ENCODE measurements around the gene HIC1.
A peak's percentile ranks its signal among the peaks of the same experiment; 100 is the strongest.

HIC1 gene

DNA sequence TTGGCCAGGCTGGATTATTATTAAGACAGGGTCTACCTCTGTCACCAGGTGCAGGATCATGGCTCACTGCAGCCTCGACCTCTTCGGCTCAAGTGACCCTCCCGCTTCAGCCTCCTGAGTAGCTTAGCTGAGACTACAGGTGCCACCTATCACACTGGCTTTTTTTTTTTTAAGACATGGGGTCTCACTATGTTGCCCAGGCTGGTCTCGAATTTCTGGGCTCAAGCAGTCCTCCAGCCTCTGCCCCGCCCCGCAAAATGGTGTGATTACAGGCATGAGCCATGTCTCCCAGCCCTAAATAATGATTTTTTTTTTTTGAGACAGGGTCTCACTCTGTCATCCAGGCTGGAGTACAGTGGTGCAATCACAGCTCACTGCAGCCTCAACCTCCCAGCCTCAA is 7.3 kb upstream of the HIC1 start:
- no peak for DNase-seq

DNA sequence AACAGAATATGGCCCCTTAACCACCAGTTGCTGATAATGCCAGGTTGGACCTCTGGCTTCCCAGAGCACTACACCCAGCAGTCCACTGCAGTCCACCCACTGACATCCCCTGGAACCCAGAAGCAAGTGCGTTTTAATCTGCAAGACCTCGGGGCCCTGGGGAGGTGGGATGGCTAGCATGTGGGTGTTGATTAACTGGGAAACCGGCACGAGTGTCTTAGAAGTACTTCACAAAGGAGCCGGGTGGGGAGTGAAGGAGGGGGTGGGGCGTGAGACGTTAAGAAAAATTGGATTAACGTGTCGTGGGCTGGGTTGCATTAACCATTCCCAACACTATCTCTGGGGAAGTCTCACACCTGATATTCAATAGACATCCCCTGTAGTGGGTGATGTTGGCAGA is 6.1 kb upstream of the HIC1 start:
- no peak for DNase-seq

DNA sequence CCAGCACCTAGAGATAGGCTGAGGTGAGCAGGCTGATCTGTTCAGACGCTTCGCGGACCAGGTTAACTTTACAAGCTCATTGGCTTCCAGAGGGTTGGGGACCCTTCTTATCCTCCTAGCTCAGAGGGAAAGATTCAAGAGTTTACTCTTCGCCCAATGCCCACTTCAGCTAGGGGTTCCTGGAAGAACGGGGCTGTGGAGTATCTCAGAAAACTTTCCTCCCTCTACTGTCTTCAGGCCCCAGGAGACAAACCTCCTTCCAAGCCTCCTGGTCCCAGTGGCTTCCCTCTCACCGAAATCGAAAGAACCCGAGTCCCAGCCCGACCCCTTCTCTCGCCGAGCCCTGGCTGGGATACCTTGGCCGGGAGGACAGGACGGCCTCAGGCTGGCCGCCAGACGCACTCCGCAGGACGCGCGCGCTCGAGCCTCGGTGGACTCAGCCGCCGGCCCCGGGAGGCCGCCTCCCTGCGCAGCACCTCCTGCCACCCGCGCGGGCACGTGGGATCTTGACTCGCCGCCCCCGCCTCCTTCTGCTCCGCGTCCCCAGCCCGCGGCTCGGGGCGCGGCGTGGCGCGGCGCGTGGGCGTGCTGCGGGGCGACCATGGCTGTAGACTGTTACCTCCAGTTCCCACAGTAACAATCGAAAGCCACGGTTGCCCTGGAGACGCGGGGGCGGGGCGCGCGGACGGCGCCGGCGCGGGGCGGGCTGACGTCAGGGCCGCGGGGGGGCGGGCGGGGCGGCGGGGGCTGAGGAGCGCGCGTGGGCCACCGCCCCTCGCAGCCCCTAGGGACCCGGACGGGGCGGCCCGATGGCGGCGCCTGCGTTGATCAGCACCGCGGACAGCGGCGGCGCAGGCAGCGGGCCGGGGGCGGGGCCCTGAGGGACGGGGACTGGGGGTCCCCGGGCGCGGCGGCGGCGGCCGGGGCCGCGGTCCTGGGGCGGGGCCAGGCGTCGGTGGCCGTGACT is 5.3 kb upstream of the HIC1 start:
- peak; percentile 56 for DNase-seq

DNA sequence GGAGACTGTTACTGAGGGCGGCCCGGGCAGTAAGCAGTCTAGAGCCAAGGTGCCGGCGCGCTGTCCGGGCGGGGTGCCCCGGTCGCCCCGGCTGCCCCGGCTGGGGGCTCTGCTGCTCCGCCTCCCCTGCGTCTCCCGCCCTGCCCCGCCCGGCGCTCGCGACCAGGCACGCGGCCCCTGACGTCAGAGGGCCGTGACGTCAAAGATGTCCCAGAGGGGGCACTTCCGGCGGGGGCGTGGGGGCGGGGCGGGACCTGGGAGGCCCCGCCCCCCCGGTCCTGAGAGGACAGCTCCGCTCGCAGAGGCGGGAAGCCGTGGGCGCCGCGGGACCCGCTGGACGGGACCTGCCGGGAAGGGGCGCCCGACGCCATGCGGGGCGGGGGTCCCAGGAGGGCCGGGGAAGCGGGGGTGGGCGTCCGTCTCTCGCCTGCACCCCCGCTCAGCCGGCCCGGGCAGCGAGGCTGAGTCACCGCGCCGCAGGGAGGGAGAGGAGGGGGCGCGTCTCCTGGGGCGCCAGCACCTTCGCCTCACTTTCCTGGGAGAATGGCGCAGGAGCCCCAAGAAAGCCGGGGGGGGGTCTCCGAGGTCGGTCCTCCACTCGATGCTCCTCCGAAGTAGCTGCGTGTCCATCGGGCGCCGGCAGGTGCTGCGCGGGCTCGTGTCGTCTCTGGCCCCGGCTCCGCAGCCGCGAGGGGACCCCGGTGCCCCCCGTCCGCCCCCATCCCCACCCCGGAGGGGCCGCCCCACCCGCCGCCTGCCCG is 4.4 kb upstream of the HIC1 start:
- DNase-seq: peak; percentile 56

DNA sequence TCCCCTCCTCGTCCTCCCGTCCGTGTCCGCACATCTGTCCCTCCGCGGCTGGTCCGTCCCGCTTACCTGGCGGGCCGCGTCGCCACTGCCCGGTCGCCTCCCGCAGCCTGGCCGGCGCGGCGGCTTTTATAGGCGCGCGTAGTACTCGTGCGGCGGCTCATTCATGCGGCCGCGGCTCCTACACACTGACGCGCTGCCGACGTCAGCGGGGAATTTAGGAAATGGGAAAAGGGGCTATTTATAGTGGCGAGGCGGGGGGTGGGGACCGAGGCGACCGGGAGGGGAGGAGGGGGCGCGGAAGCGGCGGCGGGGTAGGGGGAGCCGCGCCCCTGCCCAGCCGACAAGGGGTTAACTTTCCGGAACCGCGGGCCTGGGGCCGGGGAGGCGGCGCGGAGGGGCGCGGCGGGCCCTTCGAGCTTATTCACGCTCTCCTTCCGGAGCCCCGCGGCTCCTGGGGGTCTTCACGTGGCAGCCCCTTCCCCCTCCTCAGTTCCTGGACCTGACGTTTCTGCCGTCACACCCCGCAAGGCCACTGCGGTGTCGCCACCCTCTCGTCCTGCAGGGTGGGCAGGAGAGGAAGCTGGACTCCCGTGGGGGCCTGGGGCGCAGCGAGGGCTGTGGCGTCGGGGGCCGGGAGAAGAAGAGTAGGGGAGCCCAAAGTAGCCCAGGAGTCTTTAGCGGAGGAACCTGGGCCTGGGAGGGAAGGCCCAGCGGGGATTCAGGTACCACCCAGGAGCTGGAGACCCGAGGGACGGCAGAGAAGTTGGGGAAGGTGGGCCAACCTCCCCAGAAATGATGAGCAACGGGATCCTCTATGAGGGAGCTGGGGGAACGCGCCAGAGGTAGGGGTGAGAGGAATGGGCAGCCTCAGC is 3.6 kb upstream of the HIC1 start:
- DNase-seq: no peak

DNA sequence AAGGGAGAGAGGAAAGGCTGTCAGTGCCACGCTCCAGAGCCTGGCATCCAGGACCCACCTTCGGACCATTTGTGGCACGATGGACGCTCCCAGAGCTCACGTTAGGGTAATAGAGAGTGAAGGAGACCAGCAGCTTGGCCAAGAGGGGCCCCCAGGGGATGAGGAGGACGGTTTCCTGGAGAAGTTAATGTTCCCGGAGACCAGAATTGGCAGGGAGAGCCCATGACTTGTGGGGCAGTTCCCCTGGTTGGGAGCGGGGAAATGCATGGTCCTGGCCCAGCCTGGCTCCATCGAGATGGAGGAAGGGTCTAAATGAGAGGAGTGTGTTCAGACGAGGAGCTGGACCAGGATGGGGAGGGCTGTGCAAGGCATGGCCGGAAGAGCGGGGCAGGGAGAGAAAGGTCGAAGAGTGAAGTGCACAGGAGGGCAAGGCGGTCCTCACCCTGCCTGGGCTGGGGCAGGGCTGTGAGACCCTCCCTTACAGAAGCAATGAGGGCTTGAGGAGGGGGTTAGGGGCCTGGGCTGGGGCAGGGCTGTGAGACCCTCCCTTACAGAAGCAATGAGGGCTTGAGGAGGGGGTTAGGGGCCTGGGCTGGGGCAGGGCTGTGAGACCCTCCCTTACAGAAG is 2.9 kb upstream of the HIC1 start:
- no peak for DNase-seq

DNA sequence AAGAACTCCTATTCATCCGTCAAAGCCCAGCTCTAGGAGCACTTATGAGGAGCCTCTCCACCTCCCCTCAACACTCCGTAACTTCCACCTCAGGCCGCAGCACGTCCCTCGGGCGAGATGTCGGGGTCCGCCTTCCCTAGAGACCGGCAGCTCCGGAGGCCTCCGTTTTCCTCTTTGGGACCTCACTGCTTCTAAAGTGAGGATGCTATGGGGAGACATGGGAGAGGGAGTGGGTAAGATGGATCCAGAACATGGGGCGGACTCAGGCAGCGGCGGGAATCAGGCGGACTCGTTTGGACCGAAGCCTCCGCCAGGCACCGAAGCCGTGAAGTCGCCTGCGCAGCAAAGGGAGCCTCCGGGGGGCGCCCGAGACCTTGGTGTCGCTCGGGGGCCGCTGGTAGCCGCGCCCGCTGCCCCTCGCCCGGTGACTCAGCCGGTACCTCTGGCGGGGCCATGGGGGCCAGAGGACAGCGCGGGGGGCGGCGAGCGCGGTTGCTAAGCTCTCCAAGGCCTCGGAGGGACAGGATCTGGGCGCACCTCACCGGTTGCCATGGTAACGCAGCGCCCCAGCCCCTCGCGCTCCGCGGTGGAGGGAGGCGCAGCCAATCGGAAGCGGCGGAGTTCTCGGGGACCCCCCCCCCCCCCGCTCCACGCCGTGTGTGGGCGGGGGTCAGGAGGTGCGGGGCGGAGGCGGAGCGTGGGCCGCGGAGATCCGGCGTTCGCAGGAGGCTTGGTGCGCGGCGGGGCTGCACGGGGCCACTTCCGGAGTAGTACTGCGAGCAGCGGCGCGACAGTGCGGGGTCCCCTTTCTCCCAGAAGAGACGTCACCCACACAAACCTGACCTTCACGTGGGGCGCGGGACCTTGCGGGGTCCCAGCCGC is 1.3 kb upstream of the HIC1 start:
- DNase-seq: peak; percentile 36

DNA sequence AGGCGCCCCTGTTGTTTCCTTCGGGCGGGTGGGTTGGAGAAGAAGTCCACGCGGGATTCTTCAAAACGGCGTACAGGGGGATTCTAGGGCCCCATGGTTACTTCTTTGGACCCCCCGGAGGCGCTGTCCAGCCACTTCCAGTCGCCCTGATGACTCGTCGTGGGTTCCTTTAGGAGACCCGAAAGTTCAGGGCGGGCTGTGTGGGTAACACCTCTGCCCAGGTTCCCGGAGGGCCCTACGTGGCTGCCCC is 716 bp upstream of the HIC1 start:
- DNase-seq: no peak

DNA sequence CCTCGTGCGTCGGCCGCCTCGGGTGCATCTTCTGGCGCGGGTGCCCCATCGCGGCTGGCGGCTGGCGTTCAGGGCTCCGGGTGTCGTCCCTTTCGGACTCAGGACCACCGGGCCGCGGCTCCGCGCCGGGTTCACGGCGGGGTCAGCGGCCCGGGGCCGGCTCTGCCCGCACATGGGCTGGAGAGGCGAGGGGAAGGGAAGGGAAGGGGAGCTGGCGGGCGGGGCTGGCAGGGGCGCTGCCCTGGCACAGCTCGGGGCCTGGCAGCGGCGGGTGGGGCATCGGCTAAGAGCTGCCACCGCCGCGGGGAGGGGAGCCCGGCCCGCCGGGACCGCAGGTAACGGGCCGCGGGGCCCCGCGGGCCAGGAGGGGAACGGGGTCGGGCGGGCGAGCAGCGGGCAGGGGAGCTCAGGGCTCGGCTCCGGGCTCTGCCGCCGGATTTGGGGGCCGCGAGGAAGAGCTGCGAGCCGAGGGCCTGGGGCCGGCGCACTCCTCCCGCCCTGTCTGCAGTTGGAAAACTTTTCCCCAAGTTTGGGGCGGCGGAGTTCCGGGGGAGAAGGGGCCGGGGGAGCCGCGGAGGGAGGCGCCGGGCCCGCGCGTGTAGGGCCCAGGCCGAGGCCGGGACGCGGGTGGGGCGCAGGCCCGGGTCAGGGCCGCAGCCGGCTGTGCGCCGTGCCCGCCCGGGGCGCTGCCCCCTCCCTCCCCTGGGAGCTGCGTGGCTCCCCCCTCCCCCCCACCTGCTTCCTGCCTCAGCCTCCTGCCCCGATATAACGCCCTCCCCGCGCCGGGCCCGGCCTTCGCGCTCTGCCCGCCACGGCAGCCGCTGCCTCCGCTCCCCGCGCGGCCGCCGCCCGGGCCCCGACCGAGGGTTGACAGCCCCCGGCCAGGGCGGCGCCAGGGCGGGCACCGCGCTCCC is 646 bp downstream of the HIC1 start:
- no peak for DNase-seq

DNA sequence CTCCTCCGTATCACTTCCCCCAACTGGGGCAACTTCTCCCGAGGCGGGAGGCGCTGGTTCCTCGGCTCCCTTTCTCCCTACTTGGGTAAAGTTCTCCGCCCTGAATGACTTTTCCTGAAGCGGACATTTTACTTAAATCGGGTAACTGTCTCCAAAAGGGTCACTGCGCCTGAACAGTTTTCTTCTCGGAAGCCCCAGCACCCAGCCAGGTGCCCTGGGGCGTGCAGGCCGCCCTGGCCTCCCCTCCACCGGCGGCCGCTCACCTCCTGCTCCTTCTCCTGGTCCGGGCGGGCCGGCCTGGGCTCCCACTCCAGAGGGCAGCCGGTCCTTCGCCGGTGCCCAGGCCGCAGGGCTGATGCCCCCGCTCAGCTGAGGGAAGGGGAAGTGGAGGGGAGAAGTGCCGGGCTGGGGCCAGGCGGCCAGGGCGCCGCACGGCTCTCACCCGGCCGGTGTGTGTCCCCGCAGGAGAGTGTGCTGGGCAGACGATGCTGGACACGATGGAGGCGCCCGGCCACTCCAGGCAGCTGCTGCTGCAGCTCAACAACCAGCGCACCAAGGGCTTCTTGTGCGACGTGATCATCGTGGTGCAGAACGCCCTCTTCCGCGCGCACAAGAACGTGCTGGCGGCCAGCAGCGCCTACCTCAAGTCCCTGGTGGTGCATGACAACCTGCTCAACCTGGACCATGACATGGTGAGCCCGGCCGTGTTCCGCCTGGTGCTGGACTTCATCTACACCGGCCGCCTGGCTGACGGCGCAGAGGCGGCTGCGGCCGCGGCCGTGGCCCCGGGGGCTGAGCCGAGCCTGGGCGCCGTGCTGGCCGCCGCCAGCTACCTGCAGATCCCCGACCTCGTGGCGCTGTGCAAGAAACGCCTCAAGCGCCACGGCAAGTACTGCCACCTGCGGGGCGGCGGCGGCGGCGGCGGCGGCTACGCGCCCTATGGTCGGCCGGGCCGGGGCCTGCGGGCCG is 1.6 kb downstream of the HIC1 start:
- peak; percentile 20 for DNase-seq

DNA sequence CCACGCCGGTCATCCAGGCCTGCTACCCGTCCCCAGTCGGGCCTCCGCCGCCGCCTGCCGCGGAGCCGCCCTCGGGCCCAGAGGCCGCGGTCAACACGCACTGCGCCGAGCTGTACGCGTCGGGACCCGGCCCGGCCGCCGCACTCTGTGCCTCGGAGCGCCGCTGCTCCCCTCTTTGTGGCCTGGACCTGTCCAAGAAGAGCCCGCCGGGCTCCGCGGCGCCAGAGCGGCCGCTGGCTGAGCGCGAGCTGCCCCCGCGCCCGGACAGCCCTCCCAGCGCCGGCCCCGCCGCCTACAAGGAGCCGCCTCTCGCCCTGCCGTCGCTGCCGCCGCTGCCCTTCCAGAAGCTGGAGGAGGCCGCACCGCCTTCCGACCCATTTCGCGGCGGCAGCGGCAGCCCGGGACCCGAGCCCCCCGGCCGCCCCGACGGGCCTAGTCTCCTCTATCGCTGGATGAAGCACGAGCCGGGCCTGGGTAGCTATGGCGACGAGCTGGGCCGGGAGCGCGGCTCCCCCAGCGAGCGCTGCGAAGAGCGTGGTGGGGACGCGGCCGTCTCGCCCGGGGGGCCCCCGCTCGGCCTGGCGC is 2.4 kb downstream of the HIC1 start:
- DNase-seq: no peak

DNA sequence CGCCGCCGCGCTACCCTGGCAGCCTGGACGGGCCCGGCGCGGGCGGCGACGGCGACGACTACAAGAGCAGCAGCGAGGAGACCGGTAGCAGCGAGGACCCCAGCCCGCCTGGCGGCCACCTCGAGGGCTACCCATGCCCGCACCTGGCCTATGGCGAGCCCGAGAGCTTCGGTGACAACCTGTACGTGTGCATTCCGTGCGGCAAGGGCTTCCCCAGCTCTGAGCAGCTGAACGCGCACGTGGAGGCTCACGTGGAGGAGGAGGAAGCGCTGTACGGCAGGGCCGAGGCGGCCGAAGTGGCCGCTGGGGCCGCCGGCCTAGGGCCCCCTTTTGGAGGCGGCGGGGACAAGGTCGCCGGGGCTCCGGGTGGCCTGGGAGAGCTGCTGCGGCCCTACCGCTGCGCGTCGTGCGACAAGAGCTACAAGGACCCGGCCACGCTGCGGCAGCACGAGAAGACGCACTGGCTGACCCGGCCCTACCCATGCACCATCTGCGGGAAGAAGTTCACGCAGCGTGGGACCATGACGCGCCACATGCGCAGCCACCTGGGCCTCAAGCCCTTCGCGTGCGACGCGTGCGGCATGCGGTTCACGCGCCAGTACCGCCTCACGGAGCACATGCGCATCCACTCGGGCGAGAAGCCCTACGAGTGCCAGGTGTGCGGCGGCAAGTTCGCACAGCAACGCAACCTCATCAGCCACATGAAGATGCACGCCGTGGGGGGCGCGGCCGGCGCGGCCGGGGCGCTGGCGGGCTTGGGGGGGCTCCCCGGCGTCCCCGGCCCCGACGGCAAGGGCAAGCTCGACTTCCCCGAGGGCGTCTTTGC is 3.1 kb downstream of the HIC1 start:
- no peak for DNase-seq

DNA sequence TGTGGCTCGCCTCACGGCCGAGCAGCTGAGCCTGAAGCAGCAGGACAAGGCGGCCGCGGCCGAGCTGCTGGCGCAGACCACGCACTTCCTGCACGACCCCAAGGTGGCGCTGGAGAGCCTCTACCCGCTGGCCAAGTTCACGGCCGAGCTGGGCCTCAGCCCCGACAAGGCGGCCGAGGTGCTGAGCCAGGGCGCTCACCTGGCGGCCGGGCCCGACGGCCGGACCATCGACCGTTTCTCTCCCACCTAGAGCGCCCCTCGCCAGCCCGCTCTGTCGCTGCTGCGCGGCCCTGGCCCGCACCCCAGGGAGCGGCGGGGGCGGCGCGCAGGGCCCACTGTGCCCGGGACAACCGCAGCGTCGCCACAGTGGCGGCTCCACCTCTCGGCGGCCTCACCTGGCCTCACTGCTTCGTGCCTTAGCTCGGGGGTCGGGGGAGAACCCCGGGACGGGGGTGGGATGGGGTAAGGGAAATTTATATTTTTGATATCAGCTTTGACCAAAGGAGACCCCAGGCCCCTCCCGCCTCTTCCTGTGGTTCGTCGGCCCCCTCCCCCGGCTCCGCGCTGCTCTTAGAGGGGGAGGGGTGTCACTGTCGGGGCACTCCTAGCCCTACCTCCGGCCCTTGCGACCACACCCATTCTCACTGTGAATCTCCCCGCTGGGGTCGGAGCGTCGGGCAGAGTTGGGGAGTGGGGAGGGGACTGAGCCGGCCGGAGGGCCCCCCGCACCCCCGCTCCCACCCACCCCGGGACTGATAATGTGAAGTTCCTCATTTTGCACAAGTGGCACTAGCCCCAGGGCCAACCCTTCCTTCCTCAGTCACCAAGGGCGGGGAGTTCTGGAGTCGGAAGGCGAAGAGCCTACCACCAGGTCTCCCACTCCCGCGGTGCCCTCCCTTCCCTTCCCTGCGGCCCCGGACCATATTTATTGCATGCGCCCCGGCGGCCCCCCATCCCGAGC is 4.0 kb downstream of the HIC1 start:
- peak; percentile 79 for DNase-seq

DNA sequence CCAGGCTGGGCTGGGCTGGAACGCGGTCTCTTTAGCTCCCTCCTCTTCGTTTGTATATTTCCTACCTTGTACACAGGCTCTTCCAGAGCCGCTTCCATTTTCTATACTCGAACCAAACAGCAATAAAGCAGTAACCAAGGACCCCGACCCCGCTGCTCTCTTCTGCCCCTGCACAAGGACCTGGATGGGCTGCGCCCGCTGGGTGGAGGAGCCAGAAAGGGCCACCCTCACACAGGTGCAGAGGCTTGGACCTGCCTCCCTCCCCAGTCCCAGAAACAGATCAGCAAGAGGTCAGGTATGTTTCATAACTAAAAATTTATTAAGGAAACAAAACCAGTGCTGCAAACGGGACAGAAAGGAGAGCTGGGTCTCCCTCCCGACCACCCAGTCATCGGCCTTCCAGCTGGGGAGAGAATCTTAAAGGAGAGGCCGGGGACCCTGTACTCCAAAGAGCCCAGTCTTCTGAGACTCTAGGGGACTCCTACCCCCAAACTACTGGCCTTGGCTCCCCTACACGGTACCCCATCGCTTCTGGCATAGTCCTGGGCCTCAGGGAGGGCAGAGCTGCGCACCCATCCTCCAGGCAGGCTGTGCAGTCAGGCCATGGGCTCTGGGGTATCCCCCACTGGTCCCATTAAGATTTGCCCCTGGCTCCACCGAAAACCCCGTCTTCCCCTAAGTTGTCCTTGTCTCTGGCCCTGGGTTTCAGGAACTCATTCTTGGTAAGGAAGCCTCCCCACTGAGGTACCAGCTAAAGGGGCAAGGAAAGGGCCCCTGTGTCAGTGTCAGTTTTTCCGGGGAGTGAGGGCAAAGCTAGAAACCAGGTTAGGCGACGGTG is 4.9 kb downstream of the HIC1 start:
- no peak for DNase-seq

DNA sequence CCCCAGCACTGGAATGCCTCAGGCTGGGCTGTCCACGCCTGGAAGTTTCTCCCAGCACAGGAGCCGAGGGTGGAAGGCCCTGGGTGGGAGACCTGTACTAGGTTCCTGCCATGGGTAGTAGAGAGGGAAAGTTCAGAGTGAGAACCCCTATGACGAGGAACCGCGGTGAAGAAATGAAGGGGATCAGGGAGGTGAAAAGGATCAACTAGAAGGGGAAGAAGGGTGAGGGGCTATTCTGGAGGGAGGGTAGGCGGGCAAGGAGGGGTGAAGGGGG is 5.4 kb downstream of the HIC1 start:
- DNase-seq: no peak

Measured in MV-4-11 (cell line).